Measurements from ENCODE around the gene NARS2.

NARS2 gene

GRCh38 chr11:78428773-78429172 lies 145.9 kb downstream of the NARS2 start:
- no peak for DNase-seq

- DNase-seq: no peak
Measured at GRCh38 chr11:78428266-78428636, 146.4 kb downstream of the NARS2 start.

GRCh38 chr11:78427615-78428265 lies 146.9 kb downstream of the NARS2 start:
- DNase-seq: no peak

GRCh38 chr11:78426845-78427244 lies 147.8 kb downstream of the NARS2 start:
- DNase-seq: no peak

- DNase-seq: no peak
Measured at GRCh38 chr11:78425399-78426070, 149.1 kb downstream of the NARS2 start.

GRCh38 chr11:78424334-78425270 lies 150.1 kb downstream of the NARS2 start:
- DNase-seq: no peak

- DNase-seq: no peak
Measured at GRCh38 chr11:78423241-78423640, 151.4 kb downstream of the NARS2 start.

- DNase-seq: peak; percentile 40
Measured at GRCh38 chr11:78420796-78421209, 153.9 kb downstream of the NARS2 start.

GRCh38 chr11:78420255-78420764 lies 154.4 kb downstream of the NARS2 start:
- DNase-seq: peak; percentile 81

GRCh38 chr11:78419327-78419726 lies 155.3 kb downstream of the NARS2 start:
- DNase-seq: no peak

- no peak for DNase-seq
Measured at GRCh38 chr11:78418584-78419211, 156.0 kb downstream of the NARS2 start.

- peak; percentile 87 for DNase-seq
Measured at GRCh38 chr11:78417888-78418583, 156.6 kb downstream of the NARS2 start.

GRCh38 chr11:78417175-78417887 lies 157.3 kb downstream of the NARS2 start, which contains the start of gene GAB2:
Gene GAB2 (minus strand): TSS chr11:78417820. CDS start chr11:78417720, 100 bp downstream.
- DNase-seq: no peak

GRCh38 chr11:78416285-78417174 lies 158.1 kb downstream of the NARS2 start:
- DNase-seq: peak; percentile 88

- no peak for DNase-seq
Measured at GRCh38 chr11:78415338-78415737, 159.3 kb downstream of the NARS2 start.

- DNase-seq: no peak
Measured at GRCh38 chr11:78414321-78415051, 160.2 kb downstream of the NARS2 start.

- DNase-seq: no peak
Measured at GRCh38 chr11:78408619-78409018, 166.0 kb downstream of the NARS2 start.

- no peak for DNase-seq
Measured at GRCh38 chr11:78406568-78407196, 168.0 kb downstream of the NARS2 start.

GRCh38 chr11:78405805-78406204 lies 168.9 kb downstream of the NARS2 start:
- no peak for DNase-seq

All from left hindlimb (tissue), 1 donor.